HEK293 (cell line): ENCODE measurements around the gene AIFM1.

Experiments
- CTCF ChIA-PET: fragments of 350-600 bp; formaldehyde crosslinking; extraction: SDS; loops from one replicate; lab custom pipeline; 2021; ENCODE audit warnings: antibody characterized with exemption; lab: Yijun Ruan, JAX
- POLR2A ChIA-PET: fragments of 300-600 bp; formaldehyde crosslinking; extraction: SDS; loops from one replicate; lab custom pipeline; 2020; ENCODE audit warnings: antibody characterized with exemption, inconsistent platforms; lab: Yijun Ruan, JAX
- H3K27ac ChIP-seq: fragments of 200-500 bp; sonication (Bioruptor generic); 2 replicates; pipeline ENCODE4 v1.5.1; 2014; ENCODE audit warnings: low read depth, low read length, control low read depth, inconsistent platforms; ENCODE audit errors: extremely low read depth
- H3K36me3 ChIP-seq, 2 experiments: fragments of 200-500 bp in 1 of 2; sonication (Bioruptor generic) in 1 of 2; 1 replicate in 1 of 2; 2 replicates in 1 of 2; pipeline ENCODE4 v1.5.1; 2014 to 2017; ENCODE audit warnings: inconsistent platforms in 2 of 2, low read length in 2 of 2; ENCODE audit not compliant: control insufficient read depth in 2 of 2, insufficient read depth in 1 of 2
- H3K4me1 ChIP-seq: fragments of 200-500 bp; sonication (Bioruptor generic); 2 replicates; pipeline ENCODE4 v1.5.1; 2014; ENCODE audit warnings: mild to moderate bottlenecking, low read length, inconsistent platforms; ENCODE audit not compliant: control insufficient read depth, insufficient read depth
- H3K4me3 ChIP-seq: 2 replicates; pipeline ENCODE4 v1.5.1; 2011; ENCODE audit warnings: low read depth, mild to moderate bottlenecking, control low read depth, low read length, moderate library complexity
- H3K9me3 ChIP-seq: fragments of 200-500 bp; sonication (Bioruptor generic); 2 replicates; pipeline ENCODE4 v1.5.1; 2014; ENCODE audit warnings: low read depth, low read length, inconsistent platforms; ENCODE audit not compliant: control insufficient read depth, insufficient read depth
- BCL11B ChIP-seq: fragments of 450-650 bp; formaldehyde crosslinking; IDR thresholded peaks from 2 replicates; pipeline ENCODE4 v1.5.1; 2016; ENCODE audit warnings: low read depth, missing biosample characterization, missing genetic modification characterization
- GLI2 ChIP-seq: fragments of 450-650 bp; formaldehyde crosslinking; IDR thresholded peaks from 2 replicates; pipeline ENCODE4; 2017; ENCODE audit warnings: missing biosample characterization, missing genetic modification characterization, low read depth, borderline replicate concordance
- HOXA7 ChIP-seq: sonication (generic); formaldehyde crosslinking; IDR thresholded peaks from 2 replicates; pipeline ENCODE4 v1.8.1; 2022; ENCODE audit warnings: missing genetic modification reagents, borderline replicate concordance
- HOXC10 ChIP-seq: sonication (generic); formaldehyde crosslinking; IDR thresholded peaks from 2 replicates; pipeline ENCODE4 v1.8.1; 2023; ENCODE audit warnings: mild to moderate bottlenecking, missing genetic modification reagents
- OVOL3 ChIP-seq: fragments of 450-650 bp; formaldehyde crosslinking; IDR thresholded peaks from 2 replicates; pipeline ENCODE4 v1.5.1; 2016; ENCODE audit warnings: missing biosample characterization, missing genetic modification characterization
- PATZ1 ChIP-seq: fragments of 450-650 bp; formaldehyde crosslinking; IDR thresholded peaks from 2 replicates; pipeline ENCODE4 v1.5.1; 2016; ENCODE audit warnings: missing biosample characterization, missing genetic modification characterization
- RBAK ChIP-seq: fragments of 450-650 bp; formaldehyde crosslinking; IDR thresholded peaks from 2 replicates; pipeline ENCODE4 v1.5.1; 2016; ENCODE audit warnings: missing biosample characterization, missing genetic modification characterization
- SCRT1 ChIP-seq: fragments of 450-650 bp; formaldehyde crosslinking; IDR thresholded peaks from 2 replicates; pipeline ENCODE4 v1.5.1; 2016; ENCODE audit warnings: missing biosample characterization, missing genetic modification characterization, borderline replicate concordance
- SP2 ChIP-seq: fragments of 450-650 bp; formaldehyde crosslinking; IDR thresholded peaks from 2 replicates; pipeline ENCODE4 v1.5.1; 2016; ENCODE audit warnings: missing biosample characterization, missing genetic modification characterization
- ZBTB48 ChIP-seq: fragments of 450-650 bp; formaldehyde crosslinking; IDR thresholded peaks from 2 replicates; pipeline ENCODE4 v1.5.1; 2016; ENCODE audit warnings: missing biosample characterization, missing genetic modification characterization
- ZNF121 ChIP-seq: fragments of 450-650 bp; formaldehyde crosslinking; IDR thresholded peaks from 2 replicates; pipeline ENCODE4 v1.5.1; 2016; ENCODE audit warnings: missing biosample characterization, missing genetic modification characterization
- ZNF138 ChIP-seq: fragments of 450-650 bp; formaldehyde crosslinking; IDR thresholded peaks from 2 replicates; pipeline ENCODE4 v1.5.1; 2016; ENCODE audit warnings: missing biosample characterization, missing genetic modification characterization, borderline replicate concordance
- ZNF214 ChIP-seq: fragments of 450-650 bp; formaldehyde crosslinking; IDR thresholded peaks from 2 replicates; pipeline ENCODE4 v1.5.1; 2017; ENCODE audit warnings: missing biosample characterization, mild to moderate bottlenecking, missing genetic modification characterization, borderline replicate concordance
- ZNF24 ChIP-seq: fragments of 450-650 bp; formaldehyde crosslinking; IDR thresholded peaks from 2 replicates; pipeline ENCODE4 v1.5.1; 2016; ENCODE audit warnings: missing biosample characterization, missing genetic modification characterization
- ZNF433 ChIP-seq: fragments of 450-650 bp; formaldehyde crosslinking; IDR thresholded peaks from 2 replicates; pipeline ENCODE4 v1.5.1; 2016; ENCODE audit warnings: missing biosample characterization, missing genetic modification characterization, low read depth
- ZNF510 ChIP-seq: fragments of 450-650 bp; formaldehyde crosslinking; IDR thresholded peaks from 2 replicates; pipeline ENCODE4 v1.5.1; 2018; ENCODE audit warnings: mild to moderate bottlenecking, missing genetic modification characterization, missing biosample characterization; ENCODE audit not compliant: insufficient replicate concordance
- ZNF549 ChIP-seq: fragments of 450-650 bp; IDR thresholded peaks from 2 replicates; pipeline ENCODE4 v1.5.1; 2018; ENCODE audit warnings: missing biosample characterization, missing genetic modification characterization, mild to moderate bottlenecking, inconsistent platforms, moderate library complexity
- ZNF558 ChIP-seq: fragments of 450-650 bp; formaldehyde crosslinking; IDR thresholded peaks from 2 replicates; pipeline ENCODE4 v1.5.1; 2016; ENCODE audit warnings: missing biosample characterization, missing genetic modification characterization
- ZNF664 ChIP-seq: fragments of 450-650 bp; formaldehyde crosslinking; IDR thresholded peaks from 2 replicates; pipeline ENCODE4 v1.5.1; 2016; ENCODE audit warnings: missing biosample characterization, missing genetic modification characterization
- ZNF670 ChIP-seq: fragments of 450-650 bp; formaldehyde crosslinking; IDR thresholded peaks from 2 replicates; pipeline ENCODE4 v1.5.1; 2016; ENCODE audit warnings: missing biosample characterization, missing genetic modification characterization, low read depth
- ZNF707 ChIP-seq: fragments of 450-650 bp; formaldehyde crosslinking; IDR thresholded peaks from 2 replicates; pipeline ENCODE4 v1.5.1; 2016; ENCODE audit warnings: missing biosample characterization, missing genetic modification characterization
- ZNF830 ChIP-seq: fragments of 450-650 bp; IDR thresholded peaks from 2 replicates; pipeline ENCODE4 v1.5.0; 2018; ENCODE audit warnings: missing biosample characterization, missing genetic modification characterization, low read depth, mild to moderate bottlenecking, moderate library complexity
- ZSCAN16 ChIP-seq: fragments of 450-650 bp; formaldehyde crosslinking; IDR thresholded peaks from 2 replicates; pipeline ENCODE4 v1.5.1; 2016; ENCODE audit warnings: missing biosample characterization, missing genetic modification characterization
- ZXDB ChIP-seq: fragments of 450-650 bp; formaldehyde crosslinking; IDR thresholded peaks from 2 replicates; pipeline ENCODE4 v1.5.1; 2016; ENCODE audit warnings: missing biosample characterization, missing genetic modification characterization
- TF ChIP-seq, protein P1 (sequence below): fragments of 450-650 bp; formaldehyde crosslinking; IDR thresholded peaks from 2 replicates; pipeline ENCODE4 v1.5.1; 2016; ENCODE audit warnings: missing biosample characterization, missing genetic modification characterization

The AIFM1 gene

DNA sequence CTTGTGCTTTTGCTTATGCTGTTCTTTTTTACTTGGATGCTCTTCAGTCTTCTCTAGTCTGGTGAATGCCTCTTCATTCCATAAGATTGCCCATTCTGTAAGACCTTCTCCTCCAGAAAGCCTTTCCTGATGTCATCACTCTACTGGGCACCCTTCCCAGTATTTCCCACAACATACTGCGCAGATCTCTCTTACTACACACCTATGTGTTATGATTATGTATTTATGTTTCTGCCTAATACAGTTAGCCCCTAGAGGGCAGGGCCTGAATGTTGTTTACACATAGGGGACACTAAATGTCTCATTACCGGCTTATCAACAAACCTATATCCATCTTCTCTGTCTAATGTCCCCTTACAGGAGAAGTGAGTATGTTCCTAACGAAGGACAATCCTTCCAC, 21.1 kb downstream of the AIFM1 start:
- peaks cover 3 to 76% of the 10 kb centered on the region in 2 experiments; a peak in 2 of 3 replicates for H3K36me3 ChIP-seq
- CTCF ChIA-PET: interaction anchor here (1.1 kb wide), 1 partner anchor 24 kb away, joined by 4 read pairs; no protein-coding TSS in a partner anchor

DNA sequence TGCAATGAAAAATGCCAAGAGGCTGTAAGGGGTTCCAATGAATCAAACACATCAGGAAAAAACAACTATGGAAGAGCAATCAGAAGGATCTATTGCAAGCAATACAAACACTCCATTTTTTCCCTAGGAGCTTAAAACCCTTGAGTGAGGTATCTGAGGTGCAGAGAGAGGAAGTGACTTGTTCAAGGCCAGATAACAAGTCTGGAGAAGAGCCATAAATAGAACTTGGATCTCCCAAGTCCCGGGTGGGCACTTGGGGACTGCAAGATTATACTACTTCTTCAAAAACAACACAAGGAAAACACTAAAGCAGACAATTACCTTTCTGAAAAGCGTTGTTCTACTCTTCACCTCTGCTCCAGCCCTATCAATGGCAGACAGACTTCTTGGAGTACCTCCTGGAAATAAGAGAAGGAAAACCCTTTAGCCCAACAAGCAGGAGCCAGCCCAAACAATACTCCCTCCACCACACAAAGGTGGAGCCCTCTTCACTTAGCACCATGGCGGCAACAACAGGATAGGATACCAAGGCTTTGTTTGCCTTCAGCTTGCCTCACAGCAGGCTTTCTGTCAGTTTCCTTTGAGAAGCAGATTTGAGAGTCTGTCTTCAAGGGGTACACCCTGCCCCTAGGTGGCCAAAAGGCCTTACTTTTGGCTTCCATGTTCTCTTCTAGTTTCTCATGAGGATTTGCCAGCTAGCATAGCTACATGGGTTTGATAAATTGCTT, 26.0 kb downstream of the AIFM1 start:
- POLR2A ChIA-PET: no interaction called here
- H3K4me3 ChIP-seq: no peak overlapping the region
- H3K4me1 ChIP-seq: no peaks in the 10 kb centered on the region
- CTCF ChIA-PET: interaction anchor here (0.7 to 1.7 kb wide), 2 partner anchors 55 to 60 kb away, joined by 3 read pairs; no protein-coding TSS in a partner anchor
- peaks cover 0 to 74% of the 10 kb centered on the region in 2 experiments; a peak in 2 of 3 replicates for H3K36me3 ChIP-seq
- no peak overlapping the region for H3K27ac ChIP-seq
- TF ChIP-seq GLI2 (tag by site-specific recombination) (no peak), ZNF24 (tag by site-specific recombination) (no peak), ZNF664 (tag by site-specific recombination) (no peak)
- H3K9me3 ChIP-seq: no peaks in the 10 kb centered on the region

More for the DNA sequence above, 21.1 kb downstream of the AIFM1 start:
- H3K9me3 ChIP-seq: no peaks in the 10 kb centered on the region
- no peak overlapping the region for H3K27ac ChIP-seq
- no peaks in the 10 kb centered on the region for H3K4me1 ChIP-seq
- no peak for TF ChIP-seq ZNF433 (tag by site-specific recombination)
- TF ChIP-seq PATZ1 (tag by site-specific recombination): no peak
- no peak for TF ChIP-seq ZNF549 (tag by site-specific recombination)
- TF ChIP-seq HOXA7 (CRISPR knock-in tag): no peak
- no peak for TF ChIP-seq ZNF121
- no peak for TF ChIP-seq ZSCAN16
- no peak for TF ChIP-seq SCRT1
- no peak for TF ChIP-seq SP2 (tag by site-specific recombination)
- no peak for TF ChIP-seq ZNF138 (tag by site-specific recombination)
- no peak for TF ChIP-seq ZNF24 (tag by site-specific recombination)
- no peak for TF ChIP-seq OVOL3 (tag by site-specific recombination)
- TF ChIP-seq HOXC10 (CRISPR knock-in tag): no peak
- no peak for TF ChIP-seq ZXDB
- TF ChIP-seq ZNF830 (tag by site-specific recombination): no peak
- TF ChIP-seq ZBTB48: no peak
- no peak overlapping the region for H3K4me3 ChIP-seq
- POLR2A ChIA-PET: interaction anchor here (1.6 kb wide), 1 partner anchor 21 kb away, joined by 4 read pairs; the partner anchor contains the start of gene AIFM1

GRCh38 chrX:130136961-130137360, 28.7 kb downstream of the AIFM1 start:
- Histone ChIP-seq H3K4me1 (no peaks in the 10 kb centered on the region), H3K36me3 (peaks cover 14 to 76% of the 10 kb centered on the region in 2 experiments), H3K9me3 (no peaks in the 10 kb centered on the region), H3K4me3 (no peak overlapping the region), H3K27ac (no peak overlapping the region)
- ChIA-PET POLR2A (no interaction called here), CTCF (no interaction called here)
- TF ChIP-seq ZNF510 (tag by site-specific recombination) (no peak), ZNF707 (tag by site-specific recombination) (no peak), ZNF558 (tag by site-specific recombination) (no peak), ZSCAN16 (no peak), BCL11B (tag by site-specific recombination) (no peak), RBAK (tag by site-specific recombination) (no peak), ZNF214 (tag by site-specific recombination) (no peak), ZNF670 (tag by site-specific recombination) (no peak)
- TF ChIP-seq, protein P1, sequence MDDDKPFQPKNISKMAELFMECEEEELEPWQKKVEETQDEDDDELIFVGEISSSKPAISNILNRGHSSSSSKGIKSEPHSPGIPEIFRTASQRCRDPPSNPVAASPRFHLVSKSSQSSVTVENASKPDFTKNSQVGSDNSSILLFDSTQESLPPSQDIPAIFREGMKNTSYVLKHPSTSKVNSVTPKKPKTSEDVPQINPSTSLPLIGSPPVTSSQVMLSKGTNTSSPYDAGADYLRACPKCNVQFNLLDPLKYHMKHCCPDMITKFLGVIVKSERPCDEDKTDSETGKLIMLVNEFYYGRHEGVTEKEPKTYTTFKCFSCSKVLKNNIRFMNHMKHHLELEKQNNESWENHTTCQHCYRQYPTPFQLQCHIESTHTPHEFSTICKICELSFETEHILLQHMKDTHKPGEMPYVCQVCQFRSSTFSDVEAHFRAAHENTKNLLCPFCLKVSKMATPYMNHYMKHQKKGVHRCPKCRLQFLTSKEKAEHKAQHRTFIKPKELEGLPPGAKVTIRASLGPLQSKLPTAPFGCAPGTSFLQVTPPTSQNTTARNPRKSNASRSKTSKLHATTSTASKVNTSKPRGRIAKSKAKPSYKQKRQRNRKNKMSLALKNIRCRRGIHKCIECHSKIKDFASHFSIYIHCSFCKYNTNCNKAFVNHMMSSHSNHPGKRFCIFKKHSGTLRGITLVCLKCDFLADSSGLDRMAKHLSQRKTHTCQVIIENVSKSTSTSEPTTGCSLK: no peak
